Measurements from ENCODE around the gene AKTIP.
A peak's percentile ranks its signal among the peaks of the same experiment; 100 is the strongest.

Gene AKTIP

GRCh38 chr16:53476867-53477266 is 26.1 kb downstream of the AKTIP start:
- no peak for DNase-seq

DNA sequence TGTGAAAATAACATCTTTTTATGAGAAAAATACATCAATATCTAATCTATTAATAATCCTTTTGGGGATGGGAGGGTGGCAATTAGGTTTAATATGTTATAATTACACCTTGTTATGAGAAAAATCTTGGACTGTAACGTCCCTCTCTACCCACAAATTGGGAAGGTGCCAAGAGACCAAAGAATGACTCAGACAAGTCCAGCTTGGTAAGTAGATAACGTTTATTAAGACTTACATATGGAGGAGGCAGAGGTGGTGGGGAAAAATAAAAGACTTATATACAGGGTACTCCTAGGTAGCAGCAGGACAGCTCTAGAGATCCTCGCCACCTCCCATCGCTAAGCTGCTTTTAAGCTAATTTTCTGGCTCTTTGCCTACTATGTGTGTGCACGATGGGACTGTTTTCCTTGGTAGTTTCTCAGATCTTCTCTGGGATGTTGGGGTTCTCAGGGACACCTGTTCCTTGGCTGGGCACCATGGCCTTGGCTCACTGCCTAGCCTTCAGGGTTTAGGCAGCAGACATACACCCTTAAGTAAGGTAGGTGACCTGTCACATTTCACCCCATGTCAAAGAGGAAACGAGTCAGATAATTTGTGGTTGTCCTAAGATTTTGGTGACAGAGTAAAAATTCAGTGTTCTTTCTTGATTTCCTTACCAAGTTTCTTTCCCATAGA is 37.3 kb downstream of the AKTIP start:
- no peak for DNase-seq

GRCh38 chr16:53458635-53459034 is 44.4 kb downstream of the AKTIP start:
- DNase-seq = no peak

DNA sequence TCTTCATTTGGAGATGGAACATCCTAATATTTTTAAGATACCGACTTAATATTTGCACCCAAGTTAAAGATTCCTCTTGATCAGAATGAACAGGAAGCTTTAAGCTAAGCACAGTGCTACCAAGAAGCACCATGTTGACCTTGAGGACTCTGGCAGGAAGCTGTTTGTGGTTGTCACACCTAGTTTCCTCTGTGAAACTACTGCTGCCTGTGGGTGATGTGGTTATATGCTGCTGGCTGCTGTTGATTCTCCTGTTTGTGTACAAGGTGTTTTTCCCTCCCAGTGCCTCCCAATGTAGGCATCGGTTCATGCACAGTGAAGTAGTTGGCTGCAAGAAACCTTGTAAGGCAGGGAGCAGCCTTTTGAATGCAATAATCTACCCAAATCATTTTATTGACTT is 45.3 kb downstream of the AKTIP start:
- peak; percentile 42 to 43 for DNase-seq

DNA sequence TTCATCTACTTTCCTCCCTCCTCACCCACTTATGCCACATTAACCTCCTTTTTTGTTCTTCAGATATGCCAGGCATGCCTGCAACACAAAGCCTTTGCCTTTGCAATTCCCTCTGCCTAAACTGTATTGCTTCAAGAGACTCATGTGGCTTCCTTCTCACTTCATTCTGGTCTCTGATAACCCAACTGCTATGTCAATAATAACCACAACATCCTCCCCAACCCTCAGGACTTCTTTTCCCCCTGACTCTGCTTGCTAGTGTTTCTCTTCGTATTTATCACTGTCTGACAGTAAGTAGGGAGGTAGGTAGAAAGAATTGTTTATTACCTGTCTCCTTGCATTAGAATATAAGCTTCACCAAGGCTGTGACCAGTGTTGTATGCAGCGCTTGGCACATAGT is 46.4 kb downstream of the AKTIP start:
- DNase-seq = no peak

- no peak for DNase-seq
These were observed 49.1 kb downstream of the AKTIP start for GRCh38 chr16:53453928-53454327.

DNA sequence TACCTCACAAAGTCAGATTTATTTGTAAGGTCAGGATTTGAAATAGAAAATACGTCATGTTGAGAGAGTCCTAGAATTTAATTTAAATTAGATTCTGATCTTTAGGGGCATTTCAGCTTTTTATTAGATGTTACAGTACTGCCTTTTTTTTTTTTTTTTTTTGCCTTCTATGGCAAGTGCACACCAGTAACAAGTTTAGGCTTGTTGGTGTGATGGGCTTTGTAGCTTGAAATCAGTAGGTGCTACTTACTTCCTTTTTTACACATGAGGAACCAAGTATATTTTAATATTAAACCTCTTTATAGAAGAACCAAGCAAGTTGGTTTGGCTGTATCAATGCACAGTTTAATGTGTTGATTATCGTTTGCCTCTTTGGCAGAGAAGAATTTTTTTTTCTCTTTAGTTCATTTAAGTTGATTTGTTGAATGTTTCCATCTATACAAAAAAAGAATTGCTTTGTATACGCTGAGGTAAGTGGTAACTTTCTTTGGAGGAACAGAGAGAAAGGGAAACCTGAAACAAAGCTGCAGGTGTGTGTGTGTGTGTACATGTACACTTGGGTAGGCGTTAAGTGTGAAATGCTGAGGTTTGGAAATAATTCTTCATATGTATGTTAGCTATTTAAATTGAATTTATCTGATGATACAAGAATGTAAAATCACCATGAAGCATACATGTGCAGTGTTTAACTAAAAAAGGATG is 53.0 kb downstream of the AKTIP start:
- DNase-seq = no peak

DNA sequence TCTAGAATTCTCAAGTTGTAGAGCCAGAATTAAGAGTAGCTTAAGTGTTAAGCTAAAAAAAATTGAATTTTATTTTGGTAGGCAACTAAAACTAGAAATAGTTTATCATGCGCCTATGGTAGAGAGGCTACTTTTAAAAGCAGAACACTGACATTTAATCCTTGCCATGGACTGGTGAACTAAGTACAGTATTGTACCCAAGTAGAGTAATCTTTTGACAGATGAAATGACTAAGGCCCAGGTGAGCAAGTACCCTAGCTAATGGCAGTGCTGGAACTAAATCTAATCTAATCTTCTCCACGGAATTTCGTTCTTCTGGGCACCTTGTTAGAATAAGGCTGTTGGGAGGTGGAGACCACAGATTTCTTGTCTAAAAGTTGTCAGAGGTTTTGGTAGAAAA is 56.9 kb downstream of the AKTIP start:
- DNase-seq = no peak

GRCh38 chr16:53445534-53445933 is 57.5 kb downstream of the AKTIP start:
- DNase-seq = no peak
